Left colon (tissue), 2 donors: ENCODE measurements around the gene MRGPRF. TPM values are rescaled to one million over a fixed set of nuclear protein-coding genes. Genes with fewer than 3 reads are reported as not detected.

Source experiments
- ATAC-seq: fragments of 200-7000 bp; cut with Tn5 transposase; one replicate; pipeline ENCODE4 v1.9.1; 2020; ENCODE audit warnings: mild to moderate bottlenecking, moderate library complexity
- DNase-seq, 2 donors: peaks; one replicate each; pipeline ENCODE4 v3.0.0-alpha.2; 2020
- intact Hi-C, 2 donors: fragments of 100-400 bp; cut with DNase I in 1 of 2; cut with micrococcal nuclease in 1 of 2; formaldehyde crosslinking; loops; one replicate each; pipeline versions ENCODE4 v1.11.2 to v1.14.0; 2022; cut with DNase I, micrococcal nuclease
- total RNA-seq, 2 donors: library from RNA; stranded (reverse); fragmentation: NEBNext Ultra II Directional; extraction: Animal tissue kit (Norgen Biotek cat#: 25700); gene quantifications; one replicate each; pipeline ENCODE4 v1.2.1, GENCODE V29; 2021
- donor health status: DM: no; HTN: no; CAD: no.
- donor health status: DM: yes; HTN: yes; CAD: no.

MRGPRF gene
- total RNA-seq, 2 donors from 2014 or later, result 3.4 to 25.2 TPM

GRCh38 chr11:69033431-69033830 is 20.4 kb upstream of the MRGPRF start:
- intact Hi-C loops, result no loop called here
- no peak for DNase-seq
- no peak for ATAC-seq

DNA sequence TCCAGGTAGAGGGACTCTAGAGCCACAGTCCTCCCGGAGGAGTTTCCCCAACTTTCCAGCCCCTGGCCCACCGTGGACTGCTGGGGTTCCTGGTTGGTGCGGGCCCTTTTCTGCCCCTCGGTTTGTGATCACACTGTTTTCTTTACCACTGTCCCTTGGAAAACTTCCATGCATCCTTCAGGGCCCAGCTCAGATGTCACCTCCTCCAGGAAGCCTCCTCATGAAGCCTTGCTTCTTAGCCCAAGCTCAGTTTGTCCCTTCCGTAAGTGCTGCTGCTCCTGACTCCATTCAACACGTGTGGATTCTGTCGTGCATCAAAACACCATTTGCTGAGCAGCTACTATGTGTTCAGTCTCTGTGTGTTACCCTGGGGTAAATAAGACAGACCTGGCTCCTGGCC is 19.8 kb upstream of the MRGPRF start:
- DNase-seq (no peak), ATAC-seq (no peak)
- intact Hi-C loops, result no loop called here

- ATAC-seq, result no peak
- intact Hi-C loops, result no loop called here
These were observed 17.3 kb upstream of the MRGPRF start for GRCh38 chr11:69030301-69030700.

GRCh38 chr11:69027704-69028372 is 14.8 kb upstream of the MRGPRF start:
- ATAC-seq, result no peak
- no peak for DNase-seq
- intact Hi-C loops, result no loop called here

More at GRCh38 chr11:69030301-69030700, 17.3 kb upstream of the MRGPRF start:
- no peak for DNase-seq

GRCh38 chr11:69024509-69024908 is 11.5 kb upstream of the MRGPRF start:
- no peak for ATAC-seq
- DNase-seq, result no peak
- intact Hi-C loops, result no loop called here

DNA sequence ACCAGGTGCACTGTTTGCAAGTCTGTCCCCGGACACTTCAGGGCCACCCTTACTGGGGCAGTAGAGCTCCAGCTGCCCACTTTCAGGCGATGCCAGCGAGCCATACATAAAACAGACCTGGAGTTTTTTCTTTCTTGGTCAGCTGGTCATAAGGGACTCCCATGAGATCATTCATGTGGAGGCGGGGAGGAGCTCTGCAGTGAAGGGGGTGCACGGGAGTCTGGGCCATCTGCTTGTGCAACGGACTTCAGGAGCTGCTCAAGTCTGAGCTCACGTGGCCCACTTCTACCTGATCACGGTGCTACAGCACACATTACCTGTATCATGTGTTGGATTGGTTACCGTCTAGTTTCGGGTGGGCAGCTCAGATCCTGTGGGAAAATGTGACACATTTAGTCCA is 9.2 kb upstream of the MRGPRF start:
- DNase-seq, result no peak

DNA sequence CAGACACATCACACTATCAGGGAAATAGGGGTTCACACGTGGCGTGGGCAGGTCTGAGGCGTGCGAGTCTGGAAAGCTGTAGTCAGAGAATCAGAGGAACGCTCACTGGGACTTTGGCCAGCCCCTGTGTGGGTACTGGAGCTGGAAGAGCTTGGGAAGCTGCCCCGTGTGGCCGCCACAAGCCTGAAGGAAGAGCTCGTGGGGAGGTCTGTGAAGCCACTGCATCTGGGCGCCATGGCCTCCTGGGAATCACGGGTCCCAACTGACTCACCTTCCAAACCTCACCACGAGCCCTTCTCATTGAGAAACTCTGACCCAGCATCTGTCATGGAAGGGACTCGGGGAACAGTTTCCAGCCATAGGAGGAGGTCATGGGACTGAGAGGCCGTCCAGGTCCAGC is 5.9 kb upstream of the MRGPRF start:
- ATAC-seq (no peak), DNase-seq (no peak)
- intact Hi-C loops, result no loop called here

More for the DNA sequence above, 9.2 kb upstream of the MRGPRF start:
- no peak for ATAC-seq
- intact Hi-C loops, result no loop called here

DNA sequence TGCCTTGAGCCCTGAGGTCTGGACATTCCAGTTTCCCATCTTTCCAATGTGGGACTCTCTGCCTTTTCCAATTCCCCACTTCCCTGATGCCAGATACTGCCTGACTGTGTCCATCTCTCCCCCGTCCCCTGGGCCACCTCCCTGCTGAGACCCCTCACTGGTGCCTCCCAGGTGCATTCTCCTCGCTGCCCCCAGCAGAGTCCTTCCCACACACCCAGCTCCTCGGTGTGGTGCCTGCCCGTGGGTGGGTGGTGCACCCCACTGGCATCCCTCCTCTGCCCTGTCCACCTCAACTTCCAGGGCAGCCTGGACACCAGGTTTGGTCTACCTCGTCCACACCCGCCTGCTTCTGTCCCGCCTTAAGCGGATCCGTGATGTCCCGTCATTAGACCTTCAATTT is 4.9 kb upstream of the MRGPRF start:
- DNase-seq (no peak), ATAC-seq (no peak)
- intact Hi-C loops, result no loop called here

- no peak for DNase-seq
- no peak for ATAC-seq
- intact Hi-C loops, result no loop called here
These were observed 2.0 kb upstream of the MRGPRF start for GRCh38 chr11:69014898-69015549.

GRCh38 chr11:69014084-69014851 is 1.2 kb upstream of the MRGPRF start:
- DNase-seq (peak; percentile 45 to 81), ATAC-seq (no peak)
- intact Hi-C loops, result no loop called here

- ATAC-seq, result no peak
- intact Hi-C loops, result no loop called here
- DNase-seq, result no peak
These were observed 696 bp downstream of the MRGPRF start for GRCh38 chr11:69012092-69013008.

DNA sequence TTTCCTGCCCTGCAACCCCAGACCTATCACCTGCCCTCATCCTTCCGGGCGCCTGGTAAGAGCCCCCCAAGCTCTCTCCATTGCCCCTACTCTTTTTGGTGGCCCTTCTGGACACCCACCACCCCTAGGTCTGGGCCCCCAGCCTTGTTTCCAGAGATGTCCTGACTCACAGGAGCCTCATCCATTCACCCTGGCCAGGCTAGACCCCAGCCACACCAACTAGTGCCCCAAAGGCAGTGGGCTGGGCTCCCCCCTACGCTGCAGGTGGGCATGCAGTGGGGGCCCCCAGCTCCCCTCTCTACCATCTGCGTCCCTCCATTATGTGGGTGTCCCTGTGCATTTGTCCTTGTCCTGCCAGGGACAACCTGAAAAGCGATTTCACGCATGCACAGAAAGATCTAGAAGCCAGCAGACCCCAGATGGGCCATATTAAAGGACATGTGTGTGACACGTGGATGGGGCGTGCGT is 1.4 kb downstream of the MRGPRF start:
- ATAC-seq (no peak), DNase-seq (peak in 1 of 2 donors; percentile 22)
- intact Hi-C loops, result no loop called here

DNA sequence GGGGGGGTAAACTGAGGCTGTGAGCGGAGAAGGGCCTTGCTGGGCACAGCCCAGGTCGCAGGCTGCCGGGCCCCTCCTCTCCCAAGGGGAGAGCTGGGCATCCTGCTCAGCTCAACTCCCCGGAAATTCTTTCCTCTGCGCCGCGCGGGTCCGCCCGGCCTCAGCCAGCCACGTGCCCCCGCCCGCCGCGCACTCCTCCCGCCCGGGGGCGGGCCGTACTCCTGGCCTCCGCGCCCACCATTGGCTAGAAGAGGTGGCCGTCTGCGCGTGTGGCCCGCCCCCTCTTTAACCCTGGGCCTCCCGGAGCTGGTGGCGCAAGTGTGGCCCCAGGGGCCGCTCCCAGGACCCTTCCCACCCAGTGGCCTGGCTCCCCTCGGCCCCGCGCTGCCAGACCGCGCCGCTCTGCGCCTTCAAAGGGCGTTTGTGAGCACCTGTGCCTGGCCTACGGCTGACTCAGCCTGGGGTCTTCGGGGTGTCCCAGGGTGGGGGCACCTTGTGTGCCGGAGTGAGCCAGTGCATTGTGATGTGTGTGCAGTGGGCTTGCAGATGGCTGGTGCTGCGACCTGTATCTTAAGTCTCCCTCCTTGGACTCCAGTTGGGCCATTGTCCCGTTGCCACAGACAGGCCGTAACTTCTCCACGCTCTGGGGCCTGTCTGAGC is 2.0 kb downstream of the MRGPRF start:
- intact Hi-C loops, result no loop called here
- peak; percentile 82 for ATAC-seq
- peak; percentile 75 to 76 for DNase-seq

- ATAC-seq (no peak), DNase-seq (no peak)
- intact Hi-C loops, result no loop called here
These were observed 2.6 kb downstream of the MRGPRF start for GRCh38 chr11:69010361-69010891.

DNA sequence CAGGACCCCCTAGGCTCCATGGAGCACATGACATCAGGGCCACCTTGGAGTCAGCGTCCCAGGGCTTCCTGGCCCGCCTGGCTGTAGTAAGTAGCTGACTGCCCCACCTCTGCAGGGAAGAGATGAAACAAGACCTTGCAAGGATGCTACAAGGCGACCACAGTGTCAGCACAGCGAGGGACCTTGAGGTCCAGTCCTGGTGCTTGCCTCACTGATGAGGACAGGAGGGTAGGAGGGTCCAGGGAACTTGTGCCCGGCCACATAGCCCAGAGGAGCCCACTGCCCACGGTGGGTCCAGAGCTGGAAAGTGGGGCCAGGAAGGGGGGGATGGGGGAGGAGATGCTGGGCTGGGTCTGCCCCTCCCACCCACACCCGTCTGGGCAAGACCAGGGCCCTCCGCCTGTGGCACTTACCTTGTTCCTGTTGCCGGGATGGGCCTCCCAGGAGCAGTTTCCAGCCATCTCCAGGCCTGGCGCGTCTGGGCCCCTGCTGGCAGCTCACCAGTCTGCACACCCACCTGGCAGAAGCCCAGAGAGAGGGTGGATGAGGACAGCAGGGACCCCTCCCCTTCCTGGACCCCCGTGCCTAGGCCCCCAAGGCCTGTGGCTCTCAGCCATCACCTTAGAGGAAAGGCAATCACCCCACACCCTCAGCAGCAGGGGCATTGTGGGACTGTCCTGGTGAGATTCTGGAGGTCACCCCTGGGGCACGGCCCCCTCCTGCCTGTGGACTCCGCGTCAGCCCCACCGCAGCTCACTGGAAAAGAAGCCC is 3.4 kb downstream of the MRGPRF start:
- no peak for ATAC-seq

GRCh38 chr11:69008737-69009440 is 4.2 kb downstream of the MRGPRF start:
- intact Hi-C loops, result loop anchor here in 1 of 2 donors (10.0 kb wide), 1 partner anchor 64 kb away; no protein-coding TSS in a partner anchor
- DNase-seq (peak; percentile 78 to 84), ATAC-seq (peak; percentile 86)

More for the DNA sequence above, 3.4 kb downstream of the MRGPRF start:
- no peak for DNase-seq
- intact Hi-C loops, result loop anchor here in 1 of 2 donors (10.0 kb wide), 1 partner anchor 65 kb away; no protein-coding TSS in a partner anchor
